ENCODE measurements around the gene AOX1.
"Not testable (repeated sequence)": the region's sequence is repeated elsewhere in the genome, so short reads cannot be mapped to it uniquely, and the experiment has no call there.

The AOX1 gene

DNA sequence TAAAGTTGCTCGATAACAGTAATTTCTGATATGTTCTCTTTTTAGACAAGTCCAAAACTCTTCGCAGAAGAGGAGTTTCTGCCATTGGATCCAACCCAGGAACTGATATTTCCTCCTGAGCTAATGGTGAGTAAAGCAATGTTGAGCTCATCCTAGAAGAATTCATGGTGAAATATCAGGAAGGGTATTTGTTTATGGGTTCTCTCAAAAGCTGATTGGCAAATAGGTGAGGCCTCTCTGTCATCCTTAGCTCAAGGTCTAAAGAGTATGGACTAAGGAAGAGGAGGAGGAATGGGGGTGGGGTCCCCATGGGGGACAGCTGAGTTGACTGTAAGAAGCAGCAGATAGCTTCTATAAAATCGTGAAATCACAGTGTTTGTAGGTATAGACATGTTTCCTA, 18.2 kb downstream of the AOX1 start:
- no peak for DNase-seq

DNA sequence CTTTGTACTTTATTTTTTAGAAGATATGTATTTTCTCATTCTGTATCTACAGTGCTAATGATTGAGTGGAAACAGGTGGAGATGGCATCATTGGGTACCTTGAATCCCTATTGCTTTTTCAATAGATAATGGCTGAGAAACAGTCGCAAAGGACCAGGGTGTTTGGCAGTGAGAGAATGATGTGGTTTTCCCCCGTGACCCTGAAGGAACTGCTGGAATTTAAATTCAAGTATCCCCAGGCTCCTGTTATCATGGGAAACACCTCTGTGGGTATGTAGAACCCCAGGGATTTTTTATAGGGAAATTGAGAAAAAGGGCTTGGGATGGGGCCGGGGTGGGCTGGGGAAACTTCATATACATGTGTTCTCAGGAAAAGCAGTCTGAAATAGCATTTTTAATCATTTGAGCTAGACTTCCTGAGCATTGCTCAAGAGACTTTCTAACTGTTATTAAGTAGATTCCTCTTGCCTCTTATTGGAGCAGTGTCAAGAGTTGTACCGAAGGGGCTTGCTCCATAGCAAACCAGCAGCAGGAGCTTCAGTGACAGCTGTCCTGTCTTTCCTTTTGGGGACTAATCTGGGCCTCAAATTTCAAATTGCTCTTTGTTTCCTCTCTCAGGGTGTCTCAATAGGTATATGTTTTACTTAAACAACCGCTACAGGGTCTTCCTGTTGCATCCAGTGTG, 18.9 kb downstream of the AOX1 start:
- no peak for DNase-seq

DNA sequence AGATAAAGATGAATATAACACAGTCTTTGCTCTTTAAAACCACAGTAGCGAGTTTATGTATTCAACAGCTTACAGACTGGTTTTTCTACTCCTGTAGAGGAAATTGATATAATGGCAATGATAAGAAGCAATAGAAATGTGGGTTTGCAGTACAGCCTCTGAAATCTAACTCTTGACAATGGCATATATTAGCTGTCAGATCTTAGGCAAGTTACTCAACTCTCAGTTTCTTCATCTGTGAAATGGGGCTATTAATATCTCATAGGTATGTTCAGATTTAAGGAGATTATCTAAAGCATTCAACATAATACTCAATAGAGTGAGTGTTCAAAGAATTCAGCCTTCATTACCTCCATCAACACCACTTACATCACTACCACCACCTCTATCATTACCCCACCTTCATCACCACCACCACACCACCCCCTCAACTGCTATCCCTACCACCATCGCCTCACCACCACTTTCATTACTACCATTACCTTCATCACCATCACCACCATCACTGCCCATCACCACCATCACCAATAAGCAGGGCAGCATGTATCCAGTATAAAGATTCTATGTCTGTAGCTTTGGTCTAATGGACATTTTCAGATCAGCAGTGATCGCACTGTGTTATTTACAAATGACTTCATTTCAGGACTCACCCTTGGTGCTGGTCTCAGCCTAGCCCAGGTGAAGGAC, 22.7 kb downstream of the AOX1 start:
- DNase-seq = no peak

DNA sequence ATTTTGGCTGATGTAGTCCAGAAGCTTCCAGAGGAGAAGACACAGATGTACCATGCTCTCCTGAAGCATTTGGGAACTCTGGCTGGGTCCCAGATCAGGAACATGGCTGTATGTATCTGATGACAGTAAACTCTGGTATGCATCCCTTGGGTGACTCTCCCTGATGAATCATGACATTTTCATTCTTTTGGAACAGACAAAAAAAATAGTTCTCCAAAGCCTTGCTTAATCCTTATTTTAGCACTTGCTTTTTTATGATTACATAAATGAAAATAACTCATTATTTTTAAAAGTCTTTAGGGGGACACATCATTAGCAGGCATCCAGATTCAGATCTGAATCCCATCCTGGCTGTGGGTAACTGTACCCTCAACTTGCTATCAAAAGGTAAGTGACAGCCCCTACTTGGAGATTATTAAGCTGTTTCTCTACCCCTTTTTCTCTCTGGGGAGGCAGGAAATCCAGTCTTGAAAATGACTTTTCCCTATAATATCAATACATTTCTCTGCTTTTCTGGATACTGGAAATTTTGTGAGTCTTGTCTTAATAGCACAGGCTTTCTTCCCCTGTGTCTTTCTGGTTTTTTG, 23.3 kb downstream of the AOX1 start:
- DNase-seq = no peak

DNA sequence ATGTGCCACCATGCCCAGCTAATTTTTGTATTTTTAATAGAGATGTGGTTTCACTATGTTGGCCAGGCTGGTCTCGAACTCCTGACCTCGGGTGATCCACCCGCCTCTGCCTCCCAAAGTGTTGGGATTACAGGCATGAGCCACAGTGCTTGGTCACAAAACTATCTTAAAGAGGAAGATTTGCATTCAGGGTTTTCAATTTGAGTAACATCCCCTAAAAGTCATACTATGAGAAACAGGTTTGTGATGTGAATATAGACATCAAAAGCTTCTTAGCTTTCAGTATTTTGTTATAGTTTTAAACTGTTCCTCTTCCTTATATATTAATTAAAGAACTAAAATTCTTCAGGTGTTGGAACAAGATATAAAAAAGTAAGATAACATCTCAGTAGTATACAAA, 24.4 kb downstream of the AOX1 start:
- DNase-seq = not testable (repeated sequence)

DNA sequence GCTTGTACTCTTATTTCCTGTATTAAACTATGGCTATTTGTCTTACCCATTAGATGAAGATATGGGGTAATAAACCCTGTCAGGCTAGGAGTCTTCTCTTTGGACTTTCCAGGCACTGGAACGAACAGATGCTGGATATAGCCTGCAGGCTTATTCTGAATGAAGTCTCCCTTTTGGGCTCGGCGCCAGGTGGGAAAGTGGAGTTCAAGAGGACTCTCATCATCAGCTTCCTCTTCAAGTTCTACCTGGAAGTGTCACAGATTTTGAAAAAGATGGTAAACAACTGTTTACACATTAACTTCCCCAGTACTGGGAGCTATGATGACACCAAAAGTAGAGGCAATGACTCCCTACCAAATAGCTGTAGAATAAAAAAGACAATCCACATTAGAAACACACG, 27.9 kb downstream of the AOX1 start:
- no peak for DNase-seq

DNA sequence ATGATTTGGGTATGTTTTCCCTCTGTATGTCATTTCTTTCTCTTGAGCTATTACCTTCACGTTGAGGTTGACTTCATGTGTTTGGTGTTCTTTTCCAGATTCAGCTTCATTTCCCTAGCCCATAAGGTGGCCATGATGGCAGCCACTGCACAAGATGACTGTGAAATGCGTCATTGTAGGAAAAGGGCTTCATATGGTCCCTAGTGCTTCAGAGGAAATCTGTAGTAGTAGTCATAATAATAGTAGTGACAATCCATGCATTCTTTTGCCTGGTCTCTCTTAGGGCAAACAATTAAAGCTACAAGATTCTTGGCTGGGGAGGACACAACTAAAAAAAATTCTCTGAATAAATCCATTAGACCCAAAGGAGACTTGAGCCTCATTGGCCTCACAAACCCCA, 28.4 kb downstream of the AOX1 start:
- DNase-seq = no peak

DNA sequence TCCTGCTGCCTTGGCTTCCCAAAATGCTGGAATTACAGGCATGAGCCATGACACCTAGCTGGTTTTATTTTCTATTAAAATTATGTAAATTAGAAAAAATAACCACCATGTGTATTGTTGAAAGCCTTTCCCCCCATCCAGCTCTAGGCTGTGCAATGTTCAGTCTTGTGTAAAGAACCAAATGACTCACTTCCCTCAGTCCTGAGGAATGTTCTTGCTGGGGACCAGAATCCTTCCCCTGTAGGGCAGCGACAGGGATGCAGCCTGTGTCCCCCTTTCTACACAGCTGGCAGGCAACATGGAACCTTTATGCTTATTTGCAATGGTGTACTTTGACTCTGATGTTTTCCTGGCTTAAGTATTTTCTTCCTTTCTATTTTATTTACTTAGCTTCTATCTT, 29.4 kb downstream of the AOX1 start:
- no peak for DNase-seq

DNA sequence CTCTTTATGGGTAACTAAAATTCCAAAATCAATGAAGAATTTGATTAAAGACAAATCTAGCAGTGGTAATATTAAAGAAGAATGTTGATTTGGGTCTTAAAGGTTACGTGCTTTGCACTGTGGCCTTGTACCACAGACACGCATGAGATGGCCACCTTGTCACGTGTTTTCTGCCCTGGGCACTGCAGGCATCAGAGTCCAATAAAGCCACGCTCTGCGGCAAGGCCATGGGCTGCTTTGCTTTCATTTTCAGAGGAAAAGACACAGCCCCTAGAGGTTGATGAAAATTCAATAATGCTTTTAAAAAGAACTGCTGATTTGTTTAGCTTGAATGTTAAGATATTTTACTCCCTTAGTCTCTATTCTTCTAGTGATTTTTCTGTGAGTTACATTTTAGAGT, 30.4 kb downstream of the AOX1 start:
- no peak for DNase-seq

DNA sequence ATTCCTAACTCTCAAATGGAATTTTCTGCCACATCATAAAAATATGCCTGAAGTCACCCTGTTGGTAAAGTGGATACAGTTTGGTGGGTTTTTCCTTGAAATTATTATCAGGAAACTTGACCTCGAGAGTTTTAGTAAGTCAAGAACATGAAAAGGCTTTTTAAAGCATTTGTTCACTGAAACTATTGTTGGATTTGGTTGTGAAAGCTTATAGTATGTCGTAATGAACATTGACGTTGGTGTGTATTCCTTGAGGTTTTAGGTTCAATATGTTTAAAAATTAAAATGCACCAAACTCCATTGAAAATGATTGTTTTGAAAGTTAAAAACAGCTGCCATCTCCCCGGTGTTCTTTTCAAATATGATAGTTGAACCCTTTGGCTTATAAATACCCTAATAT, 30.8 kb downstream of the AOX1 start:
- no peak for DNase-seq

DNA sequence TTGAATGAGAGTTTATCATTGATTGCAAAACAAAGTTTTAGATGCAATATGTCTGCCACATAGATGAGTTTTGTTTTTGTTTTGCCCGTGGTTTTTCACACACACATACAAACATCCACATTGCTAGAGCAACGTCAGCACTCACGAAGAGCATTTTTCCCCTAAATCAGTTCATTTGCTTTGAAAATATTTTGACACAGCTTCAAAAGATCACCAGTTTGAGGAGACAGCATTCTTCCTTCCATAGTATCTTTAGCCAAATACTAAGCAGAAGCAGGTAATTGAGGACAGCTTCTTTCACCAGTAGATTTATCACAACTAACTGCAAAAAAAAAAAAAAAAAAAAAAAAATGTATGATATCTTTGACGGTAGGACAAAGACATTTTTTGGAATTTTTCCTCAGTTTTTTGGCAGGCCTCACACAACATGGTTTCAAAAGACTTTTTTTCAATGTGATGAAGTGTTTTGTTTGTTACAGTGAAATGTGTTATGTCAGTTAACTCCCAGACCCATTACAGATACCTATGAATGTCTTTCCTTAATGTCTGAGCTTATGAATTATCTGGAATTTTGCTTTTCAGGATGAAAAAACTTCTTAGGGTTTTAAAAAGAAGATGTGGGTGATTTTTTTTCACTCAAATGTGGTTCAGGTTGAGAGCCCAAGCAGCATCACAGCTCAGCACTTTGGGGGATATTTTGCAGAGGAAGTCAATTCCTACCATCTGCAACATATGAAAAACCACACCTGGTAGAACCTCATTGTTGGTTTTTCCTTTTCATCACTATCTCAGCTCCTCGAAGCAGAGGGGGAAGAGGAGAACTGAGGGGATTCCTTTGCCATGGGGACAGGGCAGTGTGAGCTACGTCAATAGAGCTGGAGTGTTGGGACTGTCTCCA, 31.6 kb downstream of the AOX1 start:
- no peak for DNase-seq

DNA sequence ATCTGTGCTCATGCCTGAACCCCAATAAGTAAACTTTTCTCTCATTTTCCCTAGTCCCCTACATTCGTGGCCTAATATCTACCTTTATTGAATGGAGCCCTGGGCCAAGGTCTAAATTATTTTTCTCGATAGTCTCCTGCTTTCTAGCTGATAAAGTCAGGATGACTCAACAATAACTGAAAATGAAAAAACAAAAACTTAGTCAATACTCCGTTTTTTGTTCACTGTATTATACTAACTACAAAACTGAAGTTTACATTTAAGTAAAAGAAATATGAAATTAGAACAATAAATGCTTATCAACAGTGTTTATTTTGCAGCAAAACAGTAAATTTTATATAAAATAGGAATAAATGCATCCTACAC, 32.2 kb downstream of the AOX1 start:
- no peak for DNase-seq

DNA sequence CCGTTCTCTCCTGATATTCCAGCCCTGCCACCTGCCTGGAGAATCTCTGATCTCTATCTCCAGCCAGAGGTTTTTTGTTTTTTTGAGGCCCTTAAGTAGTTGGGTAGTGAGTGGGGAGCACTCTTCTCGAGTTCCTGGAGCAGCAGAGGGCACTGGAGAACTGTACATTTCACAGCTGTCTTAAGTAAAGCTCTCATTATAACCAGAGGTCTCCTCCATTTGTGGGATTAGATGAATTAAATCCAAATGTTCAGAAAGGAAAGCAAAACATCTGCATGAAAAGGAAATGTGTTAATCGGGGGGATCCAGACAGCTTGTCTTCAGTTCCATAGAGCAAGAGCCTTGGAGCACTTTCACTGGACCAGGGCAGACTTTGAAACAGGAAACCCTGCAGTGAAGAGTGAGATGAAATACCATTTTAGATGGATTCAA, 32.8 kb downstream of the AOX1 start:
- no peak for DNase-seq

DNA sequence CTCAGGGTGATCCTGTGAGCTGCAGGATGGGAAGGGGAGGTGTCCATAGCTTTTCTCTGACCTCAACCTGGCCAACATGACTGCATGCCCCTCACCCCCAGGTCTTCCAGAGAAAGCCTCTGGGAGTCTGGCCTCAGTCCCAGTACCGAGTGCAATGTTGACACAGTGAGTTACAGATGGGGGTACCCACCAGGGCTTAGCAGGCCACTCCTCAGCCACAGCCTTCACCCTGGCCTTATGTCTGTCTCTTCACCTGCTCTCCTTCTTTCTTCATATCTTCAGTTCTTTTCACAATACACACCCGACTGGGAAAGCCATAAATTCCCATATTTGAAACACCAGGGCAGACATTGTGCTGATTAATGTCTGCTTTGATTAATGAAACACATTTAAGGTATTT, 33.5 kb downstream of the AOX1 start:
- no peak for DNase-seq

DNA sequence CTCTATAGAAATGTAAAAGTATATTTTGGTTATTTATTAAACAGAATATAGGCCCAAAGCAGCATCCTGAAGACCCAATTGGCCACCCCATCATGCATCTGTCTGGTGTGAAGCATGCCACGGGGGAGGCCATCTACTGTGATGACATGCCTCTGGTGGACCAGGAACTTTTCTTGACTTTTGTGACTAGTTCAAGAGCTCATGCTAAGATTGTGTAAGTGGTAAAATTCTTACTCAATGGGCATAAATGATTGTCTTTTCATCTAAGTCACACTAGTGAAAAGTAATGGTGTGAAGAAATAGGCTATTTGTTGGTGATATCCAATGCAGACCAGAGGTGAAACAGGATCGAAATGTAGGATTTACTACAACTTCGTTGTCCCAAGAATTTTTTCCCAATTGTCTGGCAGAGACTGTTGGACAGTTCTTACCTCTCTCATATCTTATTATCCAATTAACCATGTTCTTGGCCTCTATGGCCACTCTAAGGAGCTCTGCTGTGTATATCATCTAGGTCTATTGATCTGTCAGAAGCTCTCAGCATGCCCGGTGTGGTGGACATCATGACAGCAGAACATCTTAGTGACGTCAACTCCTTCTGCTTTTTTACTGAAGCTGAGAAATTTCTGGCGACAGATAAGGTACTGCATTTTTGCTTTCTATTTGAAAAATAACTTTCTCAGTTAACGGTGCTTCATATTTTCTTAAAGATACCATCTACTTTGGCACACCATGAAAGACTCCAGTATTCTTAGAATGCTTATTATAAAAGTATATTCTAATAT, 35.0 kb downstream of the AOX1 start:
- no peak for DNase-seq

DNA sequence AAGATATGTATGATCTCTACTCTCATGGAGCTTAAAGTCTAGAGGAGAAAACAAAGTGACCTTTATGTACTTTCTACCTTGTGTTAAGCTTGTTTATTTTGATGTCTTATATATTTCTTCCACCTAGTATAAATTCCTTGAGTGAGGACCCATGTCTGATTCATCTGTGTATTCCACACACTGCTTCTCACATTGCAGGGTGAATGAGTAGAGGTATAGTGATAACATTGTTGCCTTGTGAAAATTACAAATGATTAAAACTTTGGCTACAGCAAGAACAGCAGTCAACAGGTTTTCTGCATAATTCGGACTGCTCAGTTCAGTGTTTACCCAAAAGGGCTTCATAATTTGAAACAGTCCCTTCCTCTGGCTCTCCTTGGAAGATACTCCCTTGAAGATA, 36.3 kb downstream of the AOX1 start:
- DNase-seq = no peak

DNA sequence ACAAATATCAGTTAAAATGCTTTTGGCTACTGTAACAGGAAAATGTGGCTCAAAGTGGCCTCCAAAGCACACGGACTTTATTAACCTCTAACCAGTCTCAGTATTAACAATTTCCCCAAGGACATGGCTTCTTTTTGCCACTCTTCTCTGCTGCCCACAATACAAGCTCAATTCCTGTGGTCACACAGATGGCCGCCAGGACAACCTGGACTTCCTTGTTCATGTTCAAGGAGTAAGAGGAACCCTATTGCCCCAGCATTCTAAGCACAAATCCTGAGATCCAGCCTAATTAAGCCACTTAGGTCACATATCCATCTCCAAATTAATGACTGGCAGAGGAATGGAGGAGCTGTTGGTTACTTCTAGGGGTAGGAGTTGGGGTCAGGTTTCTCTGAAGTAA, 38.2 kb downstream of the AOX1 start:
- DNase-seq = no peak

DNA sequence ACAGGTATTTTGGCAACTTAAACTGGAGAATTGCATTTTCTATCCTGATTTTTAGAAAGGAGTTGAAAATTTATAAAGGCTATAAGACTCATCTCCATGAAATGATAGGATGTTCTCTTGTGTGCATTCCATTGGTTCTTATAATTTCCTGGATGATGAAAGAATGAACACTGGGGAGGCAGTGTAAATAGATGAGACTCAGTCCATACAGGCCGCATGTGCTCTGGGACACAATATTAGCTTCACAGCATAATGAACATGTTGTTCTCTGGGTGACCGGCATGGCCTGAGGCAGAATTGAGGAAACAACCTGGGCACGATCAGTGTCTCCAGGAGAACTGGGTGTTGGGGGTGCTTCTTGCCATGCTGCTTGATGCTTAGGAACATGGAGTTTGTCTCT, 38.8 kb downstream of the AOX1 start:
- DNase-seq = no peak

DNA sequence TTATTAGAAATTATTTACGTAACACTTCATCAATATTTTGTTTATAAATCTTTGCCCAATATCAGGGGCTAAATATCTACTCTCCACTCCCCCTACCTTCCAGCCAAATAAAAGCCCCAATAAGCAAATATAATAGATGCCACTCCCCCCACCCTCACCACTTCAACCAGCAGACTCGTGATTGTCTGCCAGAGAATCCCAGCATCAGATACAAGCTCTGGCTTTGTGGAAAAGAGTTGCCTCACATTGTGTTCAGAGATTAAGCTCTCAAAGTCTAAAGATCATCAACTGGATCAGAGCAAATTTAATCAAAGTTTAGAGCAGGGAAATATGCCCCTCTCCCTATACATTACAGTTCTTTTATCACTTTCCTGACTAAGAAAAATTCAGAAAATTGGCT, 39.5 kb downstream of the AOX1 start:
- no peak for DNase-seq

DNA sequence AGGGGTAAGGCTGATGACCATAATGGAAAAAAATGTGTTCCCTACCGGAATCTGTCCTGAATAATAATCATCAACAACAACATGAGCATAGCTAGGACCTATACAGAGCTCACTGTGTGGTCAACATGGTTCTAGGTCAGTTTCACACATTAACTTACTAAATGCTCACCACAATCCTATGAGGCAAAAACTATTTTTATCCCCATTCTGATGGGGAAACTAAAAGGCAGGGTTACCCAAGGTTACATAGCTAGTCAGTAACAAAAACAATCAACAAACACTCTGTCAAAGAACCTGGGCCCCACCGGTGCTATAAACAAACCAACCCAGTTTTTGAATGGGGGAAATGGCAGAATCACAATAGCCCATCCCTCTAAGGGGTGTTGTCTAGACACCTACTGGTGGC, 40.1 kb downstream of the AOX1 start:
- no peak for DNase-seq

DNA sequence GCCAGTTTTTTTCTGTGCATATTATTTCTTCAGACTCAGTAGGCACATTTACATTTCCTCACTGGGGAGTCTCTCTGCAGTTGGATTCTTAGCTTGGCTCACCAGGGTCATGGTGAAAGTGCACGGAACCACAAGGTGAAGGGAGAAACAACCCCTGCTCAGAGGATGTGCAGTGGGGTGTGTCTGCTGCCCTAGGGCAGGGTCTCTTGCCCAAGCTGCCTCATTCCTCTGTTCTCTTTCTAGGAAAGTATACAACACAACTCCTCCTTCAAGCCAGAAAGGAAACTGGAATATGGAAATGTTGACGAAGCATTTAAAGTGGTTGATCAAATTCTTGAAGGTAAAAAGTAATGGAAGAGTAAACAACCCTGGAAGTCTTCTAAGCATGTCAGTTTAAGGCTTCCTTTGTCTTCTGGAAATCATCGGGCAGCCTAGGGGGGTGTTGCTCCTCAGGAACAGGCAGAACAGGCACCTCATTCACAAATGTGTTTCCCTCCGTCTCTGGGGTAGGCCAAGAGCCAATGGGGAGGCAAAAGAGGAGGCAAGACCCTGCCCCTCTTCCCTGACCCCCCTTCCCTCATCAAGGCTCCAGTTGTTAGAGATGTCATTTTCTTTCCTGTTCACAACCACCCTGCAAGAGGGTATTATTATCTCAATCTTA, 41.4 kb downstream of the AOX1 start:
- no peak for DNase-seq

DNA sequence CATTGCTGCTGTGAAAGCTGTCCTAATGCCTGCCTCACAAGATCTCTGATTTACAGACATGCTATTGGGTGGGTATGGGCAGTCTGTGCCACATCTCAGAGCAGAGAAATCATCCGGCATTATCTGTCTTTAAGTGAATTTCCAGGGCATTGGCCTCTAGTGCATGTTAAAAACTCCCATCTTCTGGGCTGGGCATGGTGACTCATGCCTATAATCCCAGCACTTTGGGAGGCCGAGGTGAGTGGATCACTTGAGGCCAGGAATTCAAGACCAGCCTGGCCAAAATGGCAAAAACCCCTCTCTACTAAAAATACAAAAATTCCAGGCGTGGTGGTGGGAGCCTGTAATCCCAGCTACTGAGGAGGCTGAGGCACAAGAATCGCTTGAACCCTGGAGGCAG, 42.6 kb downstream of the AOX1 start:
- not testable (repeated sequence) for DNase-seq
